Upper lobe of left lung (tissue), 6 donors: Measurements from ENCODE around the gene GCK. TPM values are rescaled to one million over a fixed set of nuclear protein-coding genes. Genes with fewer than 3 reads are reported as not detected.
A peak's percentile ranks its signal among the peaks of the same experiment; 100 is the strongest.

ENCODE experiments used
- ATAC-seq, 2 donors: fragments of 200-7000 bp; cut with Tn5 transposase; one replicate each; pipeline ENCODE4 v1.9.1; 2022; ENCODE audit warnings: mild to moderate bottlenecking in 2 of 2, moderate library complexity in 2 of 2; ENCODE audit not compliant: low FRiP score in 2 of 2
- DNase-seq, 2 donors: peaks; one replicate each; pipeline ENCODE4 v3.0.0-alpha.2; 2019 to 2020
- H3K27ac ChIP-seq, 4 donors: fragments of 200-600 bp; sonication (generic); one replicate each; pipeline ENCODE4 v1.5.1; 2016 to 2019
- H3K27me3 ChIP-seq, 4 donors: fragments of 200-600 bp; sonication (generic); one replicate each; pipeline ENCODE4 v1.5.1; 2017 to 2019
- H3K36me3 ChIP-seq, 4 donors: fragments of 200-600 bp; sonication (generic); one replicate each; pipeline ENCODE4 v1.5.1; 2016 to 2019
- H3K4me1 ChIP-seq, 4 donors: fragments of 200-600 bp; sonication (generic); one replicate each; pipeline ENCODE4 v1.5.1; 2018 to 2019
- H3K4me3 ChIP-seq, 4 donors: fragments of 200-600 bp; sonication (generic); one replicate each; pipeline ENCODE4 v1.5.1; 2017 to 2019; ENCODE audit warnings: mild to moderate bottlenecking in 2 of 4, moderate library complexity in 1 of 4
- H3K9me3 ChIP-seq, 4 donors: fragments of 200-600 bp; sonication (generic); one replicate each; pipeline ENCODE4 v1.5.1; 2018 to 2019
- EP300 ChIP-seq, 4 donors: sonication (generic); formaldehyde crosslinking; IDR thresholded peaks; one replicate each; pipeline ENCODE4 v1.5.1; 2017; ENCODE audit warnings: antibody characterized with exemption in 4 of 4, control low read depth in 2 of 4
- POLR2A ChIP-seq, 4 donors: fragments of 450-650 bp; IDR thresholded peaks; one replicate each; pipeline ENCODE4 v1.5.1; 2016 to 2017; ENCODE audit warnings: antibody characterized with exemption in 4 of 4, mild to moderate bottlenecking in 2 of 4
- POLR2AphosphoS5 ChIP-seq, 2 donors: sonication (generic); formaldehyde crosslinking; IDR thresholded peaks; one replicate each; pipeline ENCODE4 v1.5.1; 2017; ENCODE audit warnings: antibody characterized with exemption in 2 of 2
- WGBS, 2 donors: methylation state at CpG; one replicate each; pipeline ENCODE4 v1.1.5; 2017 to 2018; 5-methylcytosine and 5-hydroxymethylcytosine counted together
- total RNA-seq, 6 donors: library from RNA; depleted of rRNA in 4 of 6; stranded (reverse); fragments of >200 nt in 4 of 6; gene quantifications; one replicate each; pipeline versions ENCODE4 v1.1.0 to v1.2.1, GENCODE V29; 2016 to 2021
- TF ChIP-seq, protein P1 (sequence below), 6 experiments: fragments of 450-650 bp in 4 of 6; fragments of 200-600 bp in 2 of 6; sonication (generic) in 2 of 6; IDR thresholded peaks; one replicate each; pipeline ENCODE4 v1.5.1; 2016 to 2019; ENCODE audit warnings: antibody characterized with exemption in 6 of 6
- donor health status: DM: no; HTN: no; CAD: no; lungs with moderate emphysema.
- donor health status: DM: no; HTN: yes; CAD: no; lungs with severe emphysema.

GCK gene
- total RNA-seq, 6 donors from 2014 or later, result 0.17 to 0.49 (median 0.30) TPM; not detected in 2

DNA sequence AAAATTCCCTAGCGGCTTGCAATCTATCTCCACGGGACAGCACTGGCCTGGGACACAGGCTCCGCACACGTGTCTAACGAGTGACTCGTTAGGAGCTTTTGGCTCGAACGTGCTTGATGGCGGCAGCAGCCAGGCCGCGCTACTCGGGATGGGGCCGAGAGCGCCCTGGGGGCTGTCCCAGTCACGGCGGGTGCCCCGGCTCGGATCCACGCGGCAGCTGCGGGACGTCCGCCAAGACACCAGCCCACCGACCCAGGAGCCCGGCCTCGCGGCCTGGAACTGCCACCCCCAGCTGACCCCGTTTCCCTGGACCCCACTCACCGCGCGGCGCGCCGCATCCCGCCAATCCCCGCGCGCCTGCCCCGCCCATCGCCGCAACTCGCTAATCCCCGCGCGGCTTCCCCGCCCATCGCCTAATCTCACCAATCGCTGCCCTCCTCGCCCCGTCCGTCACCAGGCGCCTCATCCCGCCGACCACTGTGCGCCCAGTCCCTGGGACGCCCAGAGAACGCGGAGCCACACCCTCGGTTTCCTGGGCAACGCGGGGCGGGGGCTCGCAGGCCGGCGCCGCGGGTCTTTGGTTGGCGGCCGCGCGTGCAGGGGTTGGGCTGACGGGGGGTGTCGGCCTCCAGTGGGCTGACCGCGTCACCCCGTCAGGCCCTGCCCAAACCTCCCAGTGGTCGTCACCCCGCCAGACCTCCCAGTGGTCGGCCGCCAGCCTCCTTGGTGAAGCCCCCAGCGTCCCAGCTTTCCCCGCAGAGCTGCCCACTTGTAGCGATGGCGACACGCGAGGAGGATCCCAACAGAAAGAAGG, 65.8 kb downstream of the GCK start, which contains the start of gene POLD2:
POLD2 (minus strand) TSS at position 359 of the 814 bp plus-strand sequence. CDS start 1,495 bp downstream, outside the sequence.
- peak; percentile 99 to 100 for ATAC-seq
- H3K4me3 ChIP-seq, result peak within 1 kb of the TSS; percentile 60 to 90 (median 80)
- DNase-seq, result peak; percentile 98 to 99
- H3K27ac ChIP-seq, result peak within 1 kb of the TSS; percentile 82 to 85 (median 84)
- no peaks in the 10 kb centered on the region for H3K27me3 ChIP-seq
- WGBS, 2 donors, result 1 to 3% methylated on average over 6 to 22 of the region's 86 CpGs
- TF ChIP-seq EP300 (IDR thresholded peaks at IDR 0.05), result no peak
- TF ChIP-seq, protein P1, sequence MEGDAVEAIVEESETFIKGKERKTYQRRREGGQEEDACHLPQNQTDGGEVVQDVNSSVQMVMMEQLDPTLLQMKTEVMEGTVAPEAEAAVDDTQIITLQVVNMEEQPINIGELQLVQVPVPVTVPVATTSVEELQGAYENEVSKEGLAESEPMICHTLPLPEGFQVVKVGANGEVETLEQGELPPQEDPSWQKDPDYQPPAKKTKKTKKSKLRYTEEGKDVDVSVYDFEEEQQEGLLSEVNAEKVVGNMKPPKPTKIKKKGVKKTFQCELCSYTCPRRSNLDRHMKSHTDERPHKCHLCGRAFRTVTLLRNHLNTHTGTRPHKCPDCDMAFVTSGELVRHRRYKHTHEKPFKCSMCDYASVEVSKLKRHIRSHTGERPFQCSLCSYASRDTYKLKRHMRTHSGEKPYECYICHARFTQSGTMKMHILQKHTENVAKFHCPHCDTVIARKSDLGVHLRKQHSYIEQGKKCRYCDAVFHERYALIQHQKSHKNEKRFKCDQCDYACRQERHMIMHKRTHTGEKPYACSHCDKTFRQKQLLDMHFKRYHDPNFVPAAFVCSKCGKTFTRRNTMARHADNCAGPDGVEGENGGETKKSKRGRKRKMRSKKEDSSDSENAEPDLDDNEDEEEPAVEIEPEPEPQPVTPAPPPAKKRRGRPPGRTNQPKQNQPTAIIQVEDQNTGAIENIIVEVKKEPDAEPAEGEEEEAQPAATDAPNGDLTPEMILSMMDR (IDR thresholded peaks at IDR 0.05), result peak in 3 of 6 experiments; percentile 3 to 29 (median 9)
- peak; percentile 25 to 54 for TF ChIP-seq POLR2AphosphoS5 (IDR thresholded peaks at IDR 0.05)
- peak in 3 of 4 donors; percentile 41 to 68 (median 56) for TF ChIP-seq POLR2A (IDR thresholded peaks at IDR 0.05)
- peaks cover 0 to 18% (median 2%) of the 10 kb centered on the region in 4 donors for H3K36me3 ChIP-seq
- H3K4me1 ChIP-seq, result peaks cover 9 to 20% (median 17%) of the 10 kb centered on the region in 4 donors
- H3K9me3 ChIP-seq, result no peaks in the 10 kb centered on the region

DNA sequence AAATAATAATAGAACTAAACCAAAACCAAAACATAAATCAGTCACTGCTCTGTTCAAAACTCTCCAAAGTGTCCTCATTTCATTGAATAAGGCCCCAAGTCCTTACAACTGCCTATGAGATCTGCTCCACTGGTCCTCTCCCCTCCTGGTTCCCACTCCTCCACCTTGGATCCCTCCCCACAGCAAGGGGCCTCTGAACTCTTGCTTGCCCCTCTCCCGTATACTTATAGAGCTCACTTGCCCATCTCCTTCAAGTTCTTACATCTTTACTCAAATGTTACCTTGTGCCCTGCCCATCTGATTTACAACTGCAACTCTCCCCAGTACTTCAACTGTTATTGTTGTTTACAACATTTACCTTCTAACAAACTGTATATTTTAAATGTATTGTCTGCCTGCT, 66.7 kb downstream of the GCK start:
- 42 to 64% methylated on average over 1 of the region's 1 CpG for WGBS, 2 donors
- DNase-seq, result no peak

DNA sequence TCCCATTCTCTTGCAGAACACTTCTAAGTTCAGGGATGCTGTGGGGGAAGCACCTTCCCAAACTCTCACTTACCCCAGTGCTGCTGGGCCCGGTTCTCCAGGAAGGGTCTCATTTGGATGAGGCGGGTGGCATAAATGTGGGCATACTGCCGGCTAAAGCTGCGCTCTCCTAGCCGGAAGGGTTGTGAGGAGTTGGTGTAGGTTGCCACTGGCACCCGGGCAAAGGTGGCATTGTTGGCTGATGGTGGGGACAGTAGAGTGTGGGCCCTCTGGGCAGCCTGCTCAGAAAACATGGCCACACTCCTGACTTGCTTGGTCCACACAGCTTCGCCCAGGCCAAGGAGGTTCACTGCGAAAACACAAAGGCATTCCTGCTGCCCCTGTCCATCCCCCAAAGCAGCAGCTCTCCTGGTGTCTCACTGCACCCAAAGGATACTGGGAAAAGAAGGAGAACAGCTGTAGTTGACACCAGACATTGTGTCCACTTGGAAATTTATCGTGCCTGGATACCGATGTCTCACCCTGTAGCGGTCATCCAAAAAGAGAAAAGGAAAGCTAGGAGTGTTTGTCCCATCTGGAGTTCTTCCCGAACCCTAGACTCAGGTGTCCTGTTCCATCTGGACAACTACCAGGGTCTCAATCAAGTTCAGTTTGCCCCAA, 67.3 kb downstream of the GCK start:
- no peak overlapping the region for H3K4me3 ChIP-seq
- TF ChIP-seq EP300 (IDR thresholded peaks at IDR 0.05) (no peak), POLR2AphosphoS5 (IDR thresholded peaks at IDR 0.05) (no peak), POLR2A (IDR thresholded peaks at IDR 0.05) (no peak)
- TF ChIP-seq, protein P1 (IDR thresholded peaks at IDR 0.05), result no peak
- H3K9me3 ChIP-seq, result no peaks in the 10 kb centered on the region
- peaks cover 9 to 20% (median 17%) of the 10 kb centered on the region in 4 donors for H3K4me1 ChIP-seq
- no peak overlapping the region for H3K27ac ChIP-seq
- DNase-seq (no peak), ATAC-seq (no peak)
- no peaks in the 10 kb centered on the region for H3K27me3 ChIP-seq
- 91 to 96% methylated on average over 5 to 12 of the region's 12 CpGs for WGBS, 2 donors
- peaks cover 0 to 28% (median 14%) of the 10 kb centered on the region in 4 donors for H3K36me3 ChIP-seq

More for the DNA sequence above, 66.7 kb downstream of the GCK start:
- no peaks in the 10 kb centered on the region for H3K9me3 ChIP-seq
- TF ChIP-seq POLR2A (IDR thresholded peaks at IDR 0.05) (no peak), EP300 (IDR thresholded peaks at IDR 0.05) (no peak), POLR2AphosphoS5 (IDR thresholded peaks at IDR 0.05) (no peak)
- TF ChIP-seq, protein P1 (IDR thresholded peaks at IDR 0.05), result no peak
- no peaks in the 10 kb centered on the region for H3K27me3 ChIP-seq
- H3K27ac ChIP-seq, result peak overlapping the region in 3 of 4 donors; percentile 69 to 84 (median 82)
- H3K4me3 ChIP-seq, result peak overlapping the region in 3 of 4 donors; percentile 73 to 90 (median 88)
- no peak for ATAC-seq
- peaks cover 9 to 20% (median 17%) of the 10 kb centered on the region in 4 donors for H3K4me1 ChIP-seq
- H3K36me3 ChIP-seq, result peaks cover 0 to 22% (median 8%) of the 10 kb centered on the region in 4 donors

DNA sequence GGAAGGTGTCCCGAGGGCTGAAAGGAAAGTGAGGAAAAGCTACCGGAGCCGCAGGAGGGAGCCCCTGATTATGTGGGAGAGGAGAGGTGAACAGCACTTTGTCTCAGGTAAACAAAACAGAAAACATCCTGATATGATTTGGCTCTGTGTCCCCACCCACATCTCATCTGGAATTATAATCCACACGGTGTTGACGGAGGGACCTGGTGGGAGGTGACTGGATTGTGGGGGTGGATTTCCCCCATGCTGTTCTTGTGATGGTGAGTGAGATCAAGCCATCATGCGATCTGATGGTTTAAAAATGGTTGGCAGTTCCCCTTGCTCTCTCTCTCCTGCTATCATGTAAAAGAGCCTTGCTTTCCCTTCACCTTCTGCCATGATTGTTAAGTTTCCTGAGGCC, 68.8 kb downstream of the GCK start:
- 91 to 93% methylated on average over 6 of the region's 6 CpGs for WGBS, 2 donors

More for the DNA sequence above, 68.8 kb downstream of the GCK start:
- Histone ChIP-seq H3K27ac (no peak overlapping the region), H3K4me3 (no peak overlapping the region), H3K4me1 (peaks cover 9 to 20% (median 17%) of the 10 kb centered on the region in 4 donors), H3K9me3 (no peaks in the 10 kb centered on the region), H3K27me3 (no peaks in the 10 kb centered on the region), H3K36me3 (peaks cover 0 to 43% (median 24%) of the 10 kb centered on the region in 4 donors)
- TF ChIP-seq POLR2AphosphoS5 (IDR thresholded peaks at IDR 0.05), result no peak
- TF ChIP-seq, protein P1 (IDR thresholded peaks at IDR 0.05), result no peak
- TF ChIP-seq EP300 (IDR thresholded peaks at IDR 0.05), result no peak
- no peak for TF ChIP-seq POLR2A (IDR thresholded peaks at IDR 0.05)
- ATAC-seq (no peak), DNase-seq (no peak)
